ENCODE data around the gene AHNAK.

DNA sequence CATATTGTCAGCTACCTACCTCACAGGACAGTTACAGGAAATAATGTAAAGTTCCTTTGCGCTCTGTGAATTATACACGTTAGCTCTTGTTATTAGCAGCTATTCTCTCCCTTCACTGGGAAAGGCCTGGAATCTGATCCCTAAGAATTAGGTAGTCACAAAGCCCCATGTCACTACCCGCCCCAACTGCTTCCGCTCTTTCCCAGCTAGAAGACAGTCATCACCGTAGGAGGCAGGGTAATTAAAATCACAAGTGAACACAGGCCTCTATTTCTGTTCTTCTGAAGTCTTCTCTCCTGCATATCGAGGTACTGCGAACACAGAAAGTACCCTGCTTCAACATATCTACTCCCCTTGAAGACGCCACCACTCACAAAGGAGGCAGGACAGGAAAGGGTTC lies 12.6 kb upstream of the AHNAK start:
- TF ChIP-seq CTCF (conservative IDR thresholded peaks at IDR 0.05 in 1 of 2, IDR thresholded peaks at IDR 0.05 in 1 of 2; ENCODE audit: low read depth in 1 of 2, low read length in 2 of 2) (no peak), EZH2 (IDR thresholded peaks at IDR 0.05; ENCODE audit: low read length, missing control alignments) (no peak)

All from fibroblast of lung (primary cell).